ENCODE data around the gene CEP131. TPM values are rescaled to one million over a fixed set of nuclear protein-coding genes. Genes with fewer than 3 reads are reported as not detected.

CEP131 gene
- total RNA-seq, 2 donors from 2014 or later, result 2.9 to 5.0 TPM

DNA sequence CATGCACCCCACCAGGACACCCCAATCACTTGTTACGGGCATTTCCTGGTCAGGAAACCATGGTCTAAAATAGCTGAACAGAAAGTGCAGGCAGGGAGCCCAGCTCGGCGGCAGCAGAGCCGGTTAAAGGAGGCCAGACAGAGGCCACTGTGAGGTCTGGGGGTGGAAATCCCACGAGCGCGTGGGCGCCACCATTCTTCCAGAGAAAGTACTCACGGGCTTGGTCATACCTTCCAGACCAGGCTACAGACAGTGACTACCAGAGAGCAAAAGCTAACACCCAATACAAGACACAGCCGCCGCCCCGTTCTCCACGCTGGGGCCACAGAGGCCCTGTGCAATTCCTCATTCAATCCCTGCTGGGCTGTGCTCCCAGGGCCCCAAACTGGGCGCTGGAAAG is 11.9 kb downstream of the CEP131 start:
- intact Hi-C loops (cut with DNase I), result no loop called here

DNA sequence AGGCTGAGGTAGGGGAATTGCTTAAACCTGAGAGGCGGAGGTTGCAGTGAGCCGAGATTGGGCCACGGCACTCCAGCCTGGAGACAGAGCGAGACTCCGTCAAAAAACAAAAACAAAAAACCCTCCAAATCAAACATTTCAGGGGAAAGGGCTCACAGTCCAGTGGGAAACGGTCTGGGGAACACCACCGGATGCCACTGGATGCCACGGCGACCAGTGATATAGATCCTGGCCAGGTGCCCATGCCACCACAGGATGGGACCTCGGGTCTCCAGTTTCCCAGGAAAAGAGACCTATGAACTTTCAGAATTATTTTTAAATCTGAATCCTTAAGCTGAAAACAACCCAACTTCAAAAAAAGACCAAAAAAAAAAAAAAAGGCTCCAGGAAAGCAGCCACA is 12.3 kb downstream of the CEP131 start:
- DNase-seq (ENCODE audit: low spot score), result no peak
- intact Hi-C loops (cut with DNase I), result no loop called here

More for the DNA sequence above, 11.9 kb downstream of the CEP131 start:
- no peak for DNase-seq (ENCODE audit: low spot score)

DNA sequence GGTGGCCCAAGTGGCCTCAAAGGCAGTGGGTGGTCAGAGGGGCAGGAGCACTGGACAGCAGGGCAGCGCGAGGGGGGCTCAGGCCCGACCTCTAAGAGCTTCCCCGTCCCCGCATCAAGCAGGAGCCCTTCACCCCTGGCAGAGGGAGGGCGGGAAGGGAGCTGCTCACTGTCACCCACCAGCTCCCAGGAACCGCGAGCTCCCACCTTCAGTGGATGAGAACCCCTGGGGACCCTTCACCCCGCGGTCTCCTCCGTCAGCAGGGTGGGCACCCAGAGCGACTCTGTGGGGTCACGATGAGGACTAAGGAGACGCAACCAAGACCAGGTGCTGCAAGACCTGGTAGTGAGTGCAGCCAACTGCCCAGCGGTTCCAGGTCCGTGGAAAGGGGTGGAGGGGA is 13.6 kb downstream of the CEP131 start:
- DNase-seq (ENCODE audit: low spot score), result no peak
- intact Hi-C loops (cut with DNase I), result no loop called here

DNA sequence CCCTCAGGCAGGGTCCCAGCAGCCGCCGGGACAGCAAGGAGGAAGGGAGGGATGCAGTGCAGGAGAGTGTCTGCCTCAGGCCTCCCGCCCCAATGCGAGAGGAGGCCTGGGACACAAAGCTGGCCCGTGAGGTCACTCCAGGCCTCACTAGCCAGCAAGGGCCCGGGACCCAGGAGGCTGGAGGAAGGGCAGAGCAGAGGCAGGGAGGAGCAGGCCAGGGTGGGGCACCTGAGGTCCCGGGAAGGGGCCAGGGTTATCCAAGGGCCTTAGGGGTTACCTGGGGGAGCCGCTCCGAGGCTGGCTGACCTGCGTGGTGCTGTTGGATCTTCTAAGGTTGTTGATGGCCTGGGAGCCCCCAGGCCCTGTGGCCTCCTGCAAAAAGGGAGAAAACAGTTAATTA is 14.1 kb downstream of the CEP131 start:
- intact Hi-C loops (cut with DNase I), result no loop called here

DNA sequence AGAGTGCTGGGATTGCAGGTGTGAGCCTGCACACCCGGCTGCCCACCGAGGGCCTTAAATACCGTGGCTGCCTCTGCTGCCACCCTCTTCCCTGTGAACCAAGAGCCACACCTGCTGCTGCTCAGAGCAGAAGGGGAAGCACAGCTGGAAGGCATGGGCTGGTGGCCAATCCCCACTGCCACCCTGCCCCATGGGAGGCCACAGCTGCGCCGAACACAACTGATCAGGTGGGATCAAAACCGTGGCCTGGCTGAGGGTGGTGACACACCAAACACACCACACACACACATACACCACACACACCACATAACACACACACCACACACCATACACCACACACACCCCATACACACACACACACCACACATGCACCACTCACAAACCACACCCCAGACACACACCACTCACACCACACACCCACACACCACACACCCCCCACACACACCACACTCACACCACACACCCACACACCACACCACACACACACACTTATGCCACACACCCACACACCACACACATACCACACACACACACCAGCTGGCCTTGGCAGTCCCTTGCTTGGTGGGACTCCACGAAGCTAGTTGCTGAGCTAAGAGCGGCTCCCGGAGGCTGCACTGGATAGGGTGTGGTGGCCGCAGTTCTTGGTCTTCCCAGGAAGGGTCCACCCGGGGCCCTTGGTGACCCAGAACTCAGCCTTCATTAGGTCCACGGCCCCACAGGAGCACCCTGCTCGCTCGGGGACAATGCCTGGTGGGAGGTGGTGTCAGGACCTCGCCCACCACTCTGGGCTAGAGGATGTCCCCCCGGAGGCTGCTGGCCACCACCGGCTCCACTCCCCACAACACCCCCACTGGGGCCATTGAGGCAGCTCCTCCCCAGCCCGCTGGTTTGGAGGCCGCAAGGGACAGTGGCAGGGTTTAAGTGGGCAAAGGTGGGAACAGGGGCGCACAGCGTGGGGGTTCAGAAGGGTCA is 14.9 kb downstream of the CEP131 start:
- no peak for DNase-seq (ENCODE audit: low spot score)
- intact Hi-C loops (cut with DNase I), result no loop called here

More for the DNA sequence above, 14.1 kb downstream of the CEP131 start:
- no peak for DNase-seq (ENCODE audit: low spot score)

DNA sequence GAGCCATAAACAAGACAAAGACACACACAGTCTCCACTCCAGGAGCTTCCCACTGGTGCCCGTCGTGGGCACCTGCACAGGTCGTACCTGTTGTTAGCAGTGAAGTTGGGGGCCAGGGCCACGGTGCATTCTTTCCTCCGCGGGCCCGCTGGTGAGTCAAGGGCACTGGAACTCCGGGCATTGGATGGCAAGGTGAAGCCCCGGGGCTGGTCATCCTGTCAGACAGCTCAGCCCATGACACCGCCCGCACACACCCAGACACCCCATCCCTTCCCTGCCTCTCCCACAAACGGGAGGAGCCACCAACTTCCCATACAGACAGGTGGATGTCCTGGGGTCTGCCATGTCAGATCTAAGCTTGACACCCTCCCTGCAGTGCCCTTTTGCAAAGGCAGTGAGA is 16.1 kb downstream of the CEP131 start:
- no peak for DNase-seq (ENCODE audit: low spot score)
- intact Hi-C loops (cut with DNase I), result no loop called here

DNA sequence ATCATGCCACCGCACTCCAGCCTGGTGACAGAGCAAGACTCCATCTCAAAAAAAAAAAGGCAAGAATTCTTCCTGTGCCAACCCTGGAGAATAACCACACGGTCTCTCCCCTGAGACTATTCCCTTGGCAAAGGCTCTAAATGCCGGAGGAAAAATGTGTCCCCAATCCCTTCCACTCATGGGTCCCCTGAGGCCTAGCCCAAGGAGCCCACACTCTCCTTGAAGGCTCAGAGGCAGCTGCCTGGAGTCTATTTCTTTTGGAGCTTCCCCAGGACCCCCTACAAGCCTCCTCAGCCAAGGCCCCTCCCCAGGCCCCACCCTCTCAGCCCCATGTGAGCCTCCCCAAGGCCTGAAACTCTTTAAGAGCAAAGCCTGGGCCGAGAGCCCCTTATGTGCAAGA is 16.6 kb downstream of the CEP131 start:
- DNase-seq (ENCODE audit: low spot score), result no peak
- intact Hi-C loops (cut with DNase I), result no loop called here

DNA sequence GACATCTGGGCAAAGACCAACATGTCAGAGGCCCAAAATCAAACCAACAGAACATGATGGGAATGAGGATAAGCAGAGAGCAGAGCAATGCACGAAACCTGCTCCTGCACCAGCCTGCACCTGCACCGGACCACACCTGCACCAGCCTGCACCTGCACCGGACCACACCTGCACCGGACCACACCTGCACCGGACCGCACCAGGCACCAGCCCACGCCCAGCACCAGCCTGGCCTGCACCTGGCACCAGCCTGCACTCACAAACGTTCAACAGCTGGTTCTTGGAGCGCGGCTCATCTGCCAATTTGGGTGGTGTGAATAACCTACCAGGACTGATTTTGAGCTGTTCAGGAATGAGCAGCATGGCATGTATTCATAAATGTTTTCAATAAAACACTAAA is 18.2 kb downstream of the CEP131 start:
- intact Hi-C loops (cut with DNase I), result no loop called here
- DNase-seq (ENCODE audit: low spot score), result no peak

DNA sequence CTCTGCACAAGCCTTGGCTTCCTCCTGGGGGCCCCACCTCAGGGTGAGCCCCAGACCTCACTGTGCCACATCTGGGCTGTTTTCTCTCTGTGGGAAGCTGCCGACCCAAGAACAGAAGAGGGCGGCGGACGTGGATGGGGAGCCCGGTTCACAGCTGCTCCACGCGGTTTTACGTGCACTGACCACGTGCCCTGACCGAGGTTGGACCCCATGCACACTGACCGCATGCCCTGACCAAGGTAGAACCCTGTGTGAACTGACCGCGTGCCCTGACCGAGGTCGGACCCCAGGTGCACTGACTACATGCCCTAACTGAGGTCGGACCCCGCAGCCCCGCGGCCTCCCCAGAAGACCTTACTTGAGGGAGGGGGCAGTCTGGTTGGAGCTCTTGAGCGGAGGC is 19.6 kb downstream of the CEP131 start:
- intact Hi-C loops (cut with DNase I), result no loop called here
- DNase-seq (ENCODE audit: low spot score), result no peak

DNA sequence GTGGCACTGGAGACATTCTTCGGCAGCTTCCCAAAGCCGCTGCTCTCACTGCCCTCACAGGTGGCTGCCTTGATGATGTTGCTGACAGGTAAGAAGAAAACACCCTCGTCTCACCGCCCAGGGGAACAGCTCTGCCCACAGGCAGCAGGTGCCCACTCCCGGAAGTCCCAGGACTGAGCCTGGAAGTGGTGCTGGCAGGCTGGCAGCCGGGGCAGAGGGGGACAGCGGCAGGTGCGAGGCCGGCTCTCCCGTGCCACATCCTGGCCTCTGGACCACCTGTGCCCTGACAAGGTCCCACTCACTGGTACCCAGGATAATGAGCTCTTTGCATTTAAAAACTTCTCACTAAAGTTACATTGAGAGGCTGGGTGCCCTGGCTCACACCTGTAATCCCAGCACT is 20.4 kb downstream of the CEP131 start:
- no peak for DNase-seq (ENCODE audit: low spot score)
- intact Hi-C loops (cut with DNase I), result no loop called here

DNA sequence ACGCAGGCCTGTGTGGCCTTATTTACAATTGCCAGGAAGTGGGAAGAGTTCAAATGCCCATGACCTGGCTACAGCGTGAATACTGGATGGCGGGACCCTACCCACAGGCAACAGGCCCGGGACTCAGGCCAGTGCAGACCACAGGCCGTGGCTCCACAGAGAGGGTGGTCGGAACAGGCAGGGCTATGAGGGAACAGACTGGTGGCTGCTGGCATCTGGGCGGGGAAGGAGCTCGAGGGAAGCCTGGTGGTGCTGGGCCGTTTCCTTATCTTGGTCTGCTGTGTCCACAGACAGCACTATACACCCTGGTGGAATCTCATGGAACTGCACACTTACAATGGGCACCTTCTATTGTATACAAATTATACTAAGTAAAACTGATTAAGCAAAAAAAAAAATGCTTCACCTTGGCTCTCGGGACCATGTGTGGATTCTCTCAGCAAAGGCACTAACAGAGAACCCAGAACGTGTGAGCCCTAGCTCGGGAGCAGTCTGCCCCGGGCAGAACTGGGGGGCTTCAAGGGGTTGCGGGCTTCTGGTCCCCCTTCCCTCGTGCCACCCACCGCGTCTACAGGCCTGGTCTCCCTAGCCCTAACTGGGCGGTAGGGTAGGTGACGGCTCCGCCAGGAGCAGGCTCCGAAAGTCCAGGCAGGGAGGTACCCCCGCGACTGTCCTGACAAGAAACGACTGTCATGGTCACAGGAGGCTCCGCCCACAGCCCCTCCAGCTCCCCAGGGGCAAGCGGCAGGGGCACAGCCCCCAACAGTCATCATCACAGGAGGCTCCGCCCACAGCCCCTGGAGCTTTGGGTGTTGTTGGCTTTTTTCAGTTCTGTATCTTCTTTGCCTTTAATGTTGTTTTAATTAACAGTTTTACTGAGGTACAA is 21.8 kb downstream of the CEP131 start:
- no peak for DNase-seq (ENCODE audit: low spot score)

DNA sequence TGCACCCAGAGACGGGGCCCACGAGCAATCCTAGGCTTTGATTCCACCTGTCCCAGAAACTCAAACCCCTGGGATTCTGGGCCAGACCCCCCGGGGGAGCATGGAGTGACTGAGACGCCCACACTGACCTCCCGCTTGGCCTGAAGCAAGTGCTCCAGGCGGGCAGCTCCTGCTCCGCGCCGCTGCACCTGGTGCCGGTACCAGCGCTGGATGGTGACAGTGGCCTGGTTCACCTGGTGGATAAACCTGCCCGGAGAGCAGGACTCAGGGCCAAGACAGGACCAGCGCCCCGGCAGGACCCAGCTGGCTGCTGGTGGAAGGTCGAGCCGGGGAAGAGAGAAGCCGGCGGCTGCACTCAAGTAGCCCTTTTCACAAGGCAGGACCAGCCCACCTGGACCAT is 22.6 kb downstream of the CEP131 start:
- no peak for DNase-seq (ENCODE audit: low spot score)
- intact Hi-C loops (cut with DNase I), result no loop called here

More for the DNA sequence above, 21.8 kb downstream of the CEP131 start:
- intact Hi-C loops (cut with DNase I), result no loop called here

DNA sequence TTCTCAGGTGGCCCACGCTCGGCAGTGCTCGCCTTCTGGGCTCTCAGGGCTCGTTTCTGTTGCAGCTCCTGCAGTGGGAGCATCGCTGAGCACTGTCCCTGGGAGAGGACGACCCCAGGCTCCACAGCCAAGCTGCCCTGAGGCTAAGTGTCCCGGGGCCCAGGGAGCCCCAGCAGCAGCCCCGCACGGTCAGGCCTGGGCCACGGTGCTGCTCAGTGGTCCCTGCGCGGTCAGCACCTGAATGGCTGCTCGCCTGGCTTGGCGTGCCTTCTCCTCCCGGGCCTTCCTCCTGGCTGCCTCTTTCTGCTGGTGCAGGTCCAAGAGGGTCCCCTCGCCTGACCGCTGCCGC is 23.3 kb downstream of the CEP131 start:
- intact Hi-C loops (cut with DNase I), result no loop called here
- no peak for DNase-seq (ENCODE audit: low spot score)

DNA sequence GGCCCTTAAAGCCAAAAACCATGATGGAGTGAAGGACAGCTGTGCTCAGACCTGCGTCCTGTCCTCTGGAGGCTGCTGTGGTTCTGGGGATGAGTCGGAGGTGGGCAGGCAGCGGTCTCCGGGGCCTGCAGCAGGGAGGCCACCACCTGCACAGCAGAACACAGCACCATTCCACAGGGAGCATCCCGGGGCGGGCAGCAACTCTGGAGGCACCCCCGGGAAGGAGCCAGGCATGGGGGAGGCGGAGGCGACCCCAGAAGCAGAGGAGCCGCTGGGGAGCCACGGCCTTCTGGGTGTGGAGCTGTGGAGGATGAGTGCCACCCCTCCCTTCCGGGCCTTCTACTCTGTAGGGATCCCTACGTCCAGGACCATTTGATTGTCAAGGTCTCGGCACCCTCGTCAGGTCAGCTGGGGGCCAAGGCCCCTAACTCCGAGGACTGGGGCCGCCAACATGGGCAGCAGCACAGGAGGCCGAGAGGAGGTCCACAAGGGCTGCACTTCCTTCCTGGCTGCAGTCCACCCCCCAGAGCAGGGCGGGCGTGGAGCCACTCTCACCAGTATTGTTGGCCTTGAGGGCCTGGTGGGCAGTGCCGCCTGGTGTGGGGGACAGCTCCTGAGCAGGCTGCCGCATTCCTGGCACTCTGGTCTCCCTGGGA is 23.8 kb downstream of the CEP131 start:
- no peak for DNase-seq (ENCODE audit: low spot score)
- intact Hi-C loops (cut with DNase I), result no loop called here

DNA sequence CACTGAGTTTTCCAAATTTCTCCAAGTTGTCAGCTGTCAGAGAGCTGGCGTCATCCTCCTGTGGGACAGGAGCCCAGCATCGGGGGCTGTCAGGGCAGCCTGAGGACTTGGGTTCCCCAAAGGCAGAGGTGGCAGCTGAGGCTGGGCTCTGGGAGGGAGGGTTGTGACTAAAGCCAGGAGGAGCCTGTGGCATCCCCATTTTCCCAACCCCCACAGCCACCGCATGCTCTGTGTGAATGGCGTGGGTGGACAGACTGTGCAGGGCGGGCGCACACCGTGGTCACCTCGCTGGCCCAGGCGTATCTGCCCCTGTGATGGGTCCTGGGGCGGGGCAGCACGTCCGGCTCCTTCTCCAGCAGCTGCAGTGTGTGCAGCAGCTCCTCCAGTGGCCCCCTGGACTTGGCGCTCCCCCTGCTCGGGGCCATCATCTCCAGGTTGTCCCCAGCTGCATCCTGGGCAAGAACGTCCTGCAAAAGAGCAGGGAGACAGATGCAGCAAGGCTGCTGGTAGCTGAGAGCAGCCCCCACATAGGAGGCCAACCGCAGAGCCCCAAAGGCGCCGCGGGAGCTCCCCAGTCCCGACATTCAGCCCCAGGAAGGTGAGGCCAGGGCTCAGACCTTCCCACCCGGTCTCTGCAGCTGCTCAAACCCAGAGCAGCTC is 24.8 kb downstream of the CEP131 start:
- no peak for DNase-seq (ENCODE audit: low spot score)
- intact Hi-C loops (cut with DNase I), result loop anchor here in 1 of 2 donors (1.0 kb wide), 1 partner anchor 201 kb away; no protein-coding TSS in a partner anchor

DNA sequence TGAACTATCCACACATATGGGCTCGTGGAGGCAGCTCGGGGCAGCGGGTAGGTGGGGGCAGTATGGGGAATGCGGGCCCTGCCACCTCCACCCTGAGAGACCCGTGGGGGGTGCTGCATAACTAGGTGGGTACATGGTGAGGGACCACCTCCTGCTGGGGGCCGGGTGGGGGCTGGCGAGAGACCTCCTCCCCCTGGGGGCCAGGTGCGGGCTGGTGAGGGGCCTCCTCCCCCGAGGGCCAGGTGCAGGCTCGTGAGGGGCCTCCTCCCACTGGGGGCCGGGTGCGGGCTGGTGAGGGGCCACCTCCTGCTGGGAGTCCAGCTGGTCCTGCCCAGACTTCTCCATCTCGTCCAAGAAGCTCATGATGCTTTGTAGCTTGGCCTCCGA is 25.4 kb downstream of the CEP131 start:
- no peak for DNase-seq (ENCODE audit: low spot score)
- intact Hi-C loops (cut with DNase I), result loop anchor here in 1 of 2 donors (1.0 kb wide), 1 partner anchor 200 kb away; no protein-coding TSS in a partner anchor

DNA sequence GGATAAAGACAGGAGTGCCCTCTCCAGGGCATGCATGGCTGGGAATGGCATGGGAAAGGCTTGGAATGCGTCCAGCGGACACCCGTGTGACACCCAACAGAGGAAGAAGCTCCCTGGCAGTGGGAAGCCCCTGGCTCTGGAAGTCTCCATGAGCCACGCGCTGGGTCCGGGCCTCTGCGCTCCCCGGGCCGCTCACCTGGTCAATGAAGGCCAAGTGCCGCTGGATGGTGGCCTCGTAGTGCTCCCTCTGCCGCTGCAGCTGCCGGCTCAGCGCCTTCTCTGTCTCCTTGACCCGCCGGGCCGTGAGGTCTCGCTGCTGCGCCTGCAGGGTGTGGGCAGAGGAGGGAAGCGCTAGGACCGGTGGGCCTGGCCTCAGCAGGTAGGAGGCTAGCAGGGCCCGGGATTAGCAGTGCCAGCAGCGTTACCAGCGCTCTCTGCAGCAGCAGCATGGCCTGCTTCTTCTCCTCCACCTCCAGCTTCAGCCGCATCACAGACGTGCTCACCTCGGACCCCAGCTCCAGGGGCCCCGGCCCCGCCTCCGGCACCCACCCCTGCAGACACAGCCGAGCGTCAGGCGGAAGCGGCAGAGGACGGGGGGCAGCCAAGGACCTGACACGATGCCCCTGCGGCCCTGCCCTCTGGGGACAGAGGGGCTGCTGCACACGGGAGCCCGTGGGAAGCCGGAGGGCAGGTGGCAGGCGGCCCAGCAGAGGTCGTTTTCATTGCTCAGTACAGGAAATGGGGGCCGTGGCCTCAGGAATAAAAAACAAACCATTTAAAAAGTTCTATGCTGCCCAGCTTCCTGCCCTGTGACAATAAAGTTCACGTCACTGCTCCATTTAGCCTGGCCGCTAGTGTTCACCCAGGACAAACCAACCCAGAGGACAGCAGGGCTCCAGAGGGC is 26.0 kb downstream of the CEP131 start:
- intact Hi-C loops (cut with DNase I), result loop anchor here in 1 of 2 donors (1.0 kb wide), 1 partner anchor 199 kb away; no protein-coding TSS in a partner anchor
- no peak for DNase-seq (ENCODE audit: low spot score)

DNA sequence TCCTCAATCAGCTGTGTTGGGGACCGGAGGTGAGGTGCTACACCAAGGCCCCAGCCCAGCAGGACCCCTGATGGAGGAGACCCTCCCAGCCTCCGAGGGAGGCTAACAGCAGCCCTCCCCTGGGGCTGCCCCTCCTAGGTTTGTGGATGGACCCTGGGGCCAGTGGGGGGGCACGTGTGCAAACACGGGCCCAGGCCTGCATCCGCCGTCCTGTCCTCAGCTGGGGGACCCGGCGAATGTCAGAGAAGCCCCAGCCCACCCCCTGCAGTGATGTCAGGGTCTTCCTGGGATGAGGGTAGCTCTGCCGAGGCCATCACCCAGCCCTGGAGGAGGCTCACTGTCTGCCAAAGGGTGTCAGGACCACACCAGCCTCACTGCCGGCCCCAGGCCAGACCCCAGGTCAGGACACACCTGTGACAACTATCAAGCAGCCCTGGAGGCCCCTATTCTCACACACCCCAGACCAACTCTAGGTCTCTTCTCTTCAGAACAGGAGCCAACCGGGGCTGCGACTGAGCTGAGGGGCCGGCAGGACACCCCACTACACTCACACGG is 26.7 kb downstream of the CEP131 start:
- intact Hi-C loops (cut with DNase I), result no loop called here
- DNase-seq (ENCODE audit: low spot score), result no peak
